PFSK-1 (cell line): Measurements from ENCODE around the gene SHISAL1.

ENCODE experiments used
- FOXP2 ChIP-seq: optimal IDR thresholded peaks from 2 replicates; pipeline ENCODE3; 2011; ENCODE audit warnings: borderline replicate concordance, control low read depth, inconsistent platforms; ENCODE audit not compliant: insufficient read depth; ENCODE audit errors: extremely low read length, extremely low read depth
- POLR2AphosphoS5 ChIP-seq: IDR thresholded peaks from 2 replicates; pipeline ENCODE4 v1.6.1; 2012; ENCODE audit warnings: low read depth, mild to moderate bottlenecking, control low read depth, low read length, moderate library complexity
- SIN3A ChIP-seq: IDR thresholded peaks from 2 replicates; pipeline ENCODE4 v1.6.1; 2012; ENCODE audit warnings: mild to moderate bottlenecking, low read length, moderate library complexity, borderline replicate concordance; ENCODE audit not compliant: insufficient read depth
- TAF1 ChIP-seq: IDR thresholded peaks from 2 replicates; pipeline ENCODE4 v1.6.1; 2012; ENCODE audit warnings: low read length, control low read depth, borderline replicate concordance; ENCODE audit not compliant: insufficient read depth
- TF ChIP-seq, protein P1 (sequence below), 2 experiments: IDR thresholded peaks; 2 replicates each; pipeline versions ENCODE4 v1.6.1 to v1.8.0; 2011 to 2012; ENCODE audit warnings: low read depth in 2 of 2, low read length in 2 of 2, control low read depth in 1 of 2, inconsistent platforms in 1 of 2, mild to moderate bottlenecking in 1 of 2, moderate library complexity in 1 of 2; ENCODE audit not compliant: insufficient read depth in 1 of 2

Gene SHISAL1

DNA sequence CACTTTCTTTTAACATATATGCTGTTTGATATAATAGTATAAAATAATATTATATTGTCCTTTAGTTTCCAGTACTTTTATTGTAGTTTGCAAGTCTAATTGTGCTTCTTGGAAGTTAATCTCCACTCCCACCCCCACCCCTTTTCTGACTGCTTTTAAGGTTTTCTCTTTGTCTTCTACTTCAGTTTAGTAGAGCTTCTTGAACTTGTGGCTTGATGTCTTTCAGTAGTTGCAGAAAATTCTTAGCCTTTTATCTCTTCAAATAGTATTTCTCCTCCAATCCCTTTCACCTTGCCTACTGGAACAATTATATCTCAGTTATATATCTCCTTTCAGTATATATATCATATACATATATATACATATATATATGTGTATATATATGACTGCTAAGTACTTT, 75.5 kb downstream of the SHISAL1 start:
- no peak for TF ChIP-seq FOXP2
- TF ChIP-seq, protein P1, sequence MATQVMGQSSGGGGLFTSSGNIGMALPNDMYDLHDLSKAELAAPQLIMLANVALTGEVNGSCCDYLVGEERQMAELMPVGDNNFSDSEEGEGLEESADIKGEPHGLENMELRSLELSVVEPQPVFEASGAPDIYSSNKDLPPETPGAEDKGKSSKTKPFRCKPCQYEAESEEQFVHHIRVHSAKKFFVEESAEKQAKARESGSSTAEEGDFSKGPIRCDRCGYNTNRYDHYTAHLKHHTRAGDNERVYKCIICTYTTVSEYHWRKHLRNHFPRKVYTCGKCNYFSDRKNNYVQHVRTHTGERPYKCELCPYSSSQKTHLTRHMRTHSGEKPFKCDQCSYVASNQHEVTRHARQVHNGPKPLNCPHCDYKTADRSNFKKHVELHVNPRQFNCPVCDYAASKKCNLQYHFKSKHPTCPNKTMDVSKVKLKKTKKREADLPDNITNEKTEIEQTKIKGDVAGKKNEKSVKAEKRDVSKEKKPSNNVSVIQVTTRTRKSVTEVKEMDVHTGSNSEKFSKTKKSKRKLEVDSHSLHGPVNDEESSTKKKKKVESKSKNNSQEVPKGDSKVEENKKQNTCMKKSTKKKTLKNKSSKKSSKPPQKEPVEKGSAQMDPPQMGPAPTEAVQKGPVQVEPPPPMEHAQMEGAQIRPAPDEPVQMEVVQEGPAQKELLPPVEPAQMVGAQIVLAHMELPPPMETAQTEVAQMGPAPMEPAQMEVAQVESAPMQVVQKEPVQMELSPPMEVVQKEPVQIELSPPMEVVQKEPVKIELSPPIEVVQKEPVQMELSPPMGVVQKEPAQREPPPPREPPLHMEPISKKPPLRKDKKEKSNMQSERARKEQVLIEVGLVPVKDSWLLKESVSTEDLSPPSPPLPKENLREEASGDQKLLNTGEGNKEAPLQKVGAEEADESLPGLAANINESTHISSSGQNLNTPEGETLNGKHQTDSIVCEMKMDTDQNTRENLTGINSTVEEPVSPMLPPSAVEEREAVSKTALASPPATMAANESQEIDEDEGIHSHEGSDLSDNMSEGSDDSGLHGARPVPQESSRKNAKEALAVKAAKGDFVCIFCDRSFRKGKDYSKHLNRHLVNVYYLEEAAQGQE (IDR thresholded peaks at IDR 0.05; ENCODE audit: insufficient read depth in 1 of 2, low read depth in 2 of 2, low read length in 2 of 2) = no peak
- no peak for TF ChIP-seq POLR2AphosphoS5
- TF ChIP-seq SIN3A = no peak
- TF ChIP-seq TAF1 = no peak

DNA sequence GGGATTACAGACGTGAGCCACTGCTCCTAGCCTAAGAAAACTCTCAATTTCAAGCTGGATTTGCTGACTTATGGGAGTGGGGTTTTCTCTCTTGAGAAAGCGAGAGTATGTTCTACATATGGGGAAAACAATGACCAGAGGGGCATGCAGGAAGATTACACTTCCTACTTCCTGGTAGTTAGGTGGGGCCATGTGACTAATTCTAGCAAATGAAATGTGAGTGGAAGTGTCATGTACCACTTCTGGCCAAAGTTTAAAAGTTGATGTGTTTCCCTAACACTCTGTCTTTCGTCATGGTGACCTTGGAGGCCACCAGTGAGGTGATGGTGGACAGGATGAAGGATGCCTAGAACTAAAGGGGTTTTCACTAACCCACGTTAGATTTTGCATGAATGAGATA, 81.5 kb downstream of the SHISAL1 start:
- TF ChIP-seq SIN3A (no peak), FOXP2 (no peak), TAF1 (no peak), POLR2AphosphoS5 (no peak)
- TF ChIP-seq, protein P1 (IDR thresholded peaks at IDR 0.05; ENCODE audit: insufficient read depth in 1 of 2, low read depth in 2 of 2, low read length in 2 of 2) = no peak

DNA sequence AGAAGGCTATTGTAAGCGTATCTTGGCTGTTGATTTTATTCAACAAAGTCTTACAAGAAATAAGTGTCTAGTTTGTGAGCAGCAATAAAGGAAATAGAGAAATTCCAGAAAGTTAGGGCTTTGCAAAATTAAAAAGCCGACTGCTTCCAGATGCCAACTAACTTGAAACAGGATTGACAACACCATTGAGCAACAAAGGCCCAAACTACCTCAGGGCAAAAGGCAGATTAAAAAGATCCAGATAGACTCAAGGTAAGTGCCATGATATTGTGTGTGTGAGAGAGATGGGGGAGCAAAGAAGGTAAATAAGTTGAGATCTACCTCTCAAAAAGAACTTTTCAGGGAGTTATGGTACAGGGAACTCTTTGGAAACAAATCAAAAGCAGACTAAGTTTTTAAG, 82.9 kb downstream of the SHISAL1 start:
- TF ChIP-seq FOXP2 = no peak
- TF ChIP-seq POLR2AphosphoS5 = no peak
- TF ChIP-seq TAF1 = no peak
- TF ChIP-seq, protein P1 (IDR thresholded peaks at IDR 0.05; ENCODE audit: insufficient read depth in 1 of 2, low read depth in 2 of 2, low read length in 2 of 2) = no peak
- TF ChIP-seq SIN3A = no peak

DNA sequence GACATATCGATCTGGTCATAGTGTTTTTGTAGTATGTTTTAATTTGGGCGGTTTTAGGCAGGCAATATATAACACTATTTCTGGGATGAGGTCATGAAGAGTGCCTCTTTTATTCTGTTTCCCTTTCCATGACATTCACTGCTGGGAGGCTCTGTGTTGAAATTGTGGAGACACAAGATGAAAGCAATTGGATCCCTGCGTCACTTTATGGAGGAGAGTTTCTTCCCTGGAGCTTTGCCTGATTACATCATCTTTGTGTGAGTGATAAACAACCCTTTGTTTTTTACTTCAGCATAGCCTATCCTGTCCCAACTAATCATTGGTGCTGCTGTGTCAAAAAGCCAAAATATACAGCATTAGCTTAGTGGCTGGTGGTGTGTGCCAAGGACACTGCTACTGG, 83.4 kb downstream of the SHISAL1 start:
- TF ChIP-seq POLR2AphosphoS5 = no peak
- no peak for TF ChIP-seq FOXP2
- TF ChIP-seq SIN3A = no peak
- TF ChIP-seq TAF1 = no peak
- TF ChIP-seq, protein P1 (IDR thresholded peaks at IDR 0.05; ENCODE audit: insufficient read depth in 1 of 2, low read depth in 2 of 2, low read length in 2 of 2) = no peak

DNA sequence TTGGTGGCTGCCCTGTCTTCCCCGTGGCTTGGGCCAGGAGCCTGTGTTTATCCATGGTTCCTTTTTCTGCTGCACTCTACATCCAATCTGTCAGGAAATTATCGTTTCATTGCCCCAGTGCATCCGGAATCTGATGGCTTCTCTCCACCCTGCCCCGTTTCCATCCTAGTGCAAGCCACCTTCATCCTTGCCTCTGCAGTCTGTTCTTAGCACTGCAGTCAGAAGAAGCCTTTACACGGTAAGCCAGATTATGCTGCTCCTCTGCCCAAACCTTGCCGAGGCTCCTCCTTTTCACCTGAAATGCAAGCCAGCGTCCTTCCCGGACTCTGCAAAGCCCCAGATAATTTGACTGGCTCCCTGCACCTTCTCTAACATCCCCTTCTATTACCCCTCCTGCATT, 86.9 kb downstream of the SHISAL1 start:
- TF ChIP-seq, protein P1 (IDR thresholded peaks at IDR 0.05; ENCODE audit: insufficient read depth in 1 of 2, low read depth in 2 of 2, low read length in 2 of 2) = no peak
- TF ChIP-seq FOXP2 (no peak), POLR2AphosphoS5 (no peak)
